KMS-11 (cell line): ENCODE results near the gene ZNF827.

Experiments
- H2AFZ ChIP-seq: fragments of 200-600 bp; sonication (generic); 2 replicates; pipeline ENCODE4 v1.6.1; 2016; ENCODE audit warnings: antibody characterized with exemption, mixed run types, low read depth
- H3K27ac ChIP-seq: fragments of 200-600 bp; sonication (generic); 2 replicates; pipeline ENCODE4 v1.6.1; 2016; ENCODE audit warnings: mild to moderate bottlenecking, mixed run types
- H3K27me3 ChIP-seq: fragments of 200-600 bp; sonication (generic); 2 replicates; pipeline ENCODE4 v1.6.1; 2017; ENCODE audit warnings: mild to moderate bottlenecking, low read depth, mixed run types, moderate library complexity; ENCODE audit not compliant: insufficient read depth
- H3K36me3 ChIP-seq: fragments of 200-600 bp; sonication (generic); 2 replicates; pipeline ENCODE4 v1.6.1; 2017; ENCODE audit warnings: mild to moderate bottlenecking, mixed run types; ENCODE audit not compliant: insufficient read depth
- H3K4me1 ChIP-seq: fragments of 200-600 bp; sonication (generic); 2 replicates; pipeline ENCODE4 v1.6.1; 2016; ENCODE audit warnings: mild to moderate bottlenecking, low read depth, mixed run types; ENCODE audit not compliant: poor library complexity, severe bottlenecking
- H3K4me2 ChIP-seq: fragments of 200-600 bp; sonication (generic); 2 replicates; pipeline ENCODE4 v1.7.0; 2016; ENCODE audit warnings: mild to moderate bottlenecking, mixed run types
- H3K4me3 ChIP-seq: fragments of 200-600 bp; sonication (generic); IDR thresholded peaks from 2 replicates; pipeline ENCODE4 v1.6.1; 2017; ENCODE audit warnings: low read depth, low read length, mixed read lengths; ENCODE audit not compliant: insufficient read depth
- H3K79me2 ChIP-seq: fragments of 200-600 bp; sonication (generic); 2 replicates; pipeline ENCODE4 v1.6.1; 2016; ENCODE audit warnings: low read depth, mixed run types; ENCODE audit not compliant: insufficient read depth
- H3K9ac ChIP-seq: fragments of 200-600 bp; sonication (generic); 2 replicates; pipeline ENCODE4 v1.6.1; 2016; ENCODE audit warnings: mild to moderate bottlenecking, mixed run types
- H4K20me1 ChIP-seq: fragments of 200-600 bp; sonication (generic); 2 replicates; pipeline ENCODE4 v1.6.1; 2016; ENCODE audit warnings: mild to moderate bottlenecking, mixed run types; ENCODE audit not compliant: insufficient read depth
- TF ChIP-seq, protein P1 (sequence below): fragments of 200-600 bp; sonication (generic); conservative IDR thresholded peaks from 2 replicates; pipeline ENCODE4 v1.6.1; 2017; ENCODE audit warnings: low read depth, mild to moderate bottlenecking, antibody characterized with exemption, low read length, moderate library complexity, mixed read lengths

The ZNF827 gene, protein sequence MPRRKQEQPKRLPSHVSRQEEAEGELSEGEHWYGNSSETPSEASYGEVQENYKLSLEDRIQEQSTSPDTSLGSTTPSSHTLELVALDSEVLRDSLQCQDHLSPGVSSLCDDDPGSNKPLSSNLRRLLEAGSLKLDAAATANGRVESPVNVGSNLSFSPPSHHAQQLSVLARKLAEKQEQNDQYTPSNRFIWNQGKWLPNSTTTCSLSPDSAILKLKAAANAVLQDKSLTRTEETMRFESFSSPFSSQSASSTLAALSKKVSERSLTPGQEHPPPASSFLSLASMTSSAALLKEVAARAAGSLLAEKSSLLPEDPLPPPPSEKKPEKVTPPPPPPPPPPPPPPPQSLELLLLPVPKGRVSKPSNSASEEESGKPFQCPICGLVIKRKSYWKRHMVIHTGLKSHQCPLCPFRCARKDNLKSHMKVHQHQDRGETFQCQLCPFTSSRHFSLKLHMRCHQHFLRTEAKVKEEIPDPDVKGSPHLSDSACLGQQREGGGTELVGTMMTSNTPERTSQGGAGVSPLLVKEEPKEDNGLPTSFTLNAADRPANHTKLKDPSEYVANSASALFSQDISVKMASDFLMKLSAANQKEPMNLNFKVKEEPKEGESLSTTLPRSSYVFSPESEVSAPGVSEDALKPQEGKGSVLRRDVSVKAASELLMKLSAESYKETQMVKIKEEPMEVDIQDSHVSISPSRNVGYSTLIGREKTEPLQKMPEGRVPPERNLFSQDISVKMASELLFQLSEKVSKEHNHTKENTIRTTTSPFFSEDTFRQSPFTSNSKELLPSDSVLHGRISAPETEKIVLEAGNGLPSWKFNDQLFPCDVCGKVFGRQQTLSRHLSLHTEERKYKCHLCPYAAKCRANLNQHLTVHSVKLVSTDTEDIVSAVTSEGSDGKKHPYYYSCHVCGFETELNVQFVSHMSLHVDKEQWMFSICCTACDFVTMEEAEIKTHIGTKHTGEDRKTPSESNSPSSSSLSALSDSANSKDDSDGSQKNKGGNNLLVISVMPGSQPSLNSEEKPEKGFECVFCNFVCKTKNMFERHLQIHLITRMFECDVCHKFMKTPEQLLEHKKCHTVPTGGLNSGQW

DNA sequence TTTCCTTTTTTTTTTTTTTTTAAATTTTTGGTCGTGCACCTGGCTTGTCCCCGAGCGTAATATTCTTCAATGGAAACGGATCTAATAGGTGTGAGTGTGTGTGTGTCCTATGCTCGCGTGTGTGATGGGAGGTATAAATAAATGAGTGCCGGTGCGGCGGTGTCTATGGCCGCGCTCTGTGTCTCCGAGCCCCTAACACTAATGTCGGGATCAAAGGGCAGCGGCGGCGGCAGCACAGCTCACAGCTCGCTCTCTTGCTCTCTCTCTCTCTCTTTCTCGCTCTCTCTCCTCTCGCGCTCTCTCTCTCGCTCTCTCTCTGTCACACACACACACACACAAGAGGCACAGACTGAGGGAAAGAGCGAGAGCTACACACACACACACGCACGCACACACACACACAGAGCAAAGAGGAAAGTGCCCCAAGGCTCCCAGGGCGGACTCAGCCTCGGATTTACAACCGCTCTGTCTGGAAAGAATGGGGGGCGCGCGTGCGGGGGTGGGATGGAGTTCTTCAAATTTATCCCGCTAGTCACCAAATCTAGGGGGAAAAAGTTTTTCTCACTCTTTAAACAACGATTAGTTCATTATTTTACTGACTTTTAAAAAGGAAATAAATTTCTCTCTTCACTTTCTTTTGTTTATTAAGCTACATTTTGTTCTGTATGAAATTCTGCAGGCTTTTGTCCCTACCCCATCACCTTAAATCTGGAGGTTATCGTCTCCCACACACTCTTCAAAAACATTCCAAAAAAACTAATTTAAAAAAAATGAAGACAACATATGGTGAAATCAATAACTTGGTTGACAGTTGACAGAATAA, at the start of gene ZNF827:
ZNF827 (minus strand) TSS at position 206 of the 823 bp plus-strand sequence. CDS start 416 bp downstream, outside the sequence.
- peaks cover 27% of the 10 kb centered on the region for H3K4me1 ChIP-seq
- peak within 1 kb of the TSS; percentile 96 for H3K9ac ChIP-seq
- no peak within 1 kb of the TSS for H3K4me3 ChIP-seq
- H3K79me2 ChIP-seq: peaks cover 21% of the 10 kb centered on the region
- H3K27ac ChIP-seq: peak within 1 kb of the TSS; percentile 94
- TF ChIP-seq, protein P1, sequence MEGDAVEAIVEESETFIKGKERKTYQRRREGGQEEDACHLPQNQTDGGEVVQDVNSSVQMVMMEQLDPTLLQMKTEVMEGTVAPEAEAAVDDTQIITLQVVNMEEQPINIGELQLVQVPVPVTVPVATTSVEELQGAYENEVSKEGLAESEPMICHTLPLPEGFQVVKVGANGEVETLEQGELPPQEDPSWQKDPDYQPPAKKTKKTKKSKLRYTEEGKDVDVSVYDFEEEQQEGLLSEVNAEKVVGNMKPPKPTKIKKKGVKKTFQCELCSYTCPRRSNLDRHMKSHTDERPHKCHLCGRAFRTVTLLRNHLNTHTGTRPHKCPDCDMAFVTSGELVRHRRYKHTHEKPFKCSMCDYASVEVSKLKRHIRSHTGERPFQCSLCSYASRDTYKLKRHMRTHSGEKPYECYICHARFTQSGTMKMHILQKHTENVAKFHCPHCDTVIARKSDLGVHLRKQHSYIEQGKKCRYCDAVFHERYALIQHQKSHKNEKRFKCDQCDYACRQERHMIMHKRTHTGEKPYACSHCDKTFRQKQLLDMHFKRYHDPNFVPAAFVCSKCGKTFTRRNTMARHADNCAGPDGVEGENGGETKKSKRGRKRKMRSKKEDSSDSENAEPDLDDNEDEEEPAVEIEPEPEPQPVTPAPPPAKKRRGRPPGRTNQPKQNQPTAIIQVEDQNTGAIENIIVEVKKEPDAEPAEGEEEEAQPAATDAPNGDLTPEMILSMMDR: no peak
- H2AFZ ChIP-seq: peak within 1 kb of the TSS; percentile 60
- H3K36me3 ChIP-seq: no peaks in the 10 kb centered on the region
- no peaks in the 10 kb centered on the region for H3K27me3 ChIP-seq
- peak within 1 kb of the TSS; percentile 57 for H3K4me2 ChIP-seq
- H4K20me1 ChIP-seq: no peaks in the 10 kb centered on the region

DNA sequence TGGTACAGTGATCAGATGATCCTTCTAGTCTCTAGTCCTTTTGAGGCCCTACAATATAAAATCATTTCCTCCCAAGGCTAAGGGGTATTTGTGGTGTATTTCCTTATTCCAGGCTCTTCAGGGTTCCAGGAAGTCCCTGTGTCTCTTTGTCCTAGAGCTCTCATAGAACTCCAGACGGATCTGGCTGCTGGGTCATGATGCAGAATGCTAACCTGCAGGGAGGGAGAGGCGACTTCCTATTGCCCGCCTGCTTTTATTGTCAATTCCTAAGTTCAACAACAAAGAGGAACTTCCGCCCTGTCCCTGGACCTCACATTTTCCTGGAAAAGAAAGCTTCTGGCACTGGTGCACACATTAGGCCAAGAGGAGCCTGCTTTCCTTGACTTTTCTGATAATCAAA, 45.9 kb upstream of the ZNF827 start:
- H3K4me2 ChIP-seq: no peak overlapping the region
- no peak overlapping the region for H3K4me3 ChIP-seq
- TF ChIP-seq, protein P1: no peak
- no peaks in the 10 kb centered on the region for H3K79me2 ChIP-seq
- no peak overlapping the region for H3K27ac ChIP-seq
- no peak overlapping the region for H3K9ac ChIP-seq
- no peaks in the 10 kb centered on the region for H3K4me1 ChIP-seq
- H4K20me1 ChIP-seq: no peaks in the 10 kb centered on the region
- no peaks in the 10 kb centered on the region for H3K27me3 ChIP-seq
- no peaks in the 10 kb centered on the region for H3K36me3 ChIP-seq
- no peak overlapping the region for H2AFZ ChIP-seq

DNA sequence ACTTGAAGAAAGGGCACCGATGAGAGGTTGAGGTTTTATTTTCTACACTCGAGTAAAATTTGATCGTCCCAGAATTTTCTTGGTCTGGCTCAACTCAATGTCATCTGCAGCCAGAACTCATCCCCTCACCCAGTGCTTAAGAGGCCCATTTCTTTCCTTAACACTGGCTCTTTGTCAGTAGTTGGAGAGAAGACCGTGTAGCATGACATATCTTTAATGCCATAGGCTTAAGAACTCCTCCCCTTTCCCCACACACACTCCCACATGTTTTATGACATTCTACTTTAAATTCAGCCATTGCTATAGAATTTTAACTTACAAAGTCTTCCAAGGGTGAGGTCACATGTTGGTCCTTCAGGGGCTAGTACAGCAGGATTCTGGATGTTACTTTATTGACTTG, 44.2 kb upstream of the ZNF827 start:
- Histone ChIP-seq H3K4me3 (no peak overlapping the region), H3K27me3 (no peaks in the 10 kb centered on the region), H3K4me1 (no peaks in the 10 kb centered on the region), H3K79me2 (no peaks in the 10 kb centered on the region), H3K4me2 (no peak overlapping the region), H2AFZ (no peak overlapping the region), H3K27ac (no peak overlapping the region), H3K36me3 (no peaks in the 10 kb centered on the region), H4K20me1 (no peaks in the 10 kb centered on the region), H3K9ac (no peak overlapping the region)
- TF ChIP-seq, protein P1: no peak

DNA sequence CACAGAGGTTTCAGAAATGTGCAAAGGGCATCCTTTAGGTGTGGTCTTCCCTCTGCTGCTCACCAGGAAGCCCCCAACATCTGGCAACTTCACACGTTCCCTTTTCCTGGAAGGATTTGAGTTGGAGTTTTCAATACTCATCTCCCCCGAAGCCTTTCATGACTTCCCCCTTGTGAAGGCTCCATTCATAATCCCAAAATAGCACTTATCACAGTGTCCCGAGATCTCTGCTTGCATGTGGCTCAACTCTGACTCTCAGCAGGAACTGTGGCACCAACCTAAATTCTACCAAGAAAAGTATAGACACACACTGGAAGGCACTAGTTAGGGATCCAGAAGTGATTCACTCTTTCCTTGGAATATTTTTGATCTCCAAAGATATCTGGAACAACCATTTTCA, 40.5 kb upstream of the ZNF827 start:
- TF ChIP-seq, protein P1: no peak
- Histone ChIP-seq H3K4me1 (no peaks in the 10 kb centered on the region), H3K79me2 (no peaks in the 10 kb centered on the region), H4K20me1 (no peaks in the 10 kb centered on the region), H3K36me3 (no peaks in the 10 kb centered on the region), H3K27me3 (no peaks in the 10 kb centered on the region), H3K9ac (no peak overlapping the region), H2AFZ (no peak overlapping the region), H3K4me2 (no peak overlapping the region), H3K4me3 (no peak overlapping the region), H3K27ac (no peak overlapping the region)
